ENCODE data around the gene SLFN11.
"Not testable (repeated sequence)": the region's sequence is repeated elsewhere in the genome, so short reads cannot be mapped to it uniquely, and the experiment has no call there.

SLFN11 gene

GRCh38 chr17:35414247-35414646 lies 40.8 kb upstream of the SLFN11 start:
- no peaks in the 10 kb centered on the region for H3F3A ChIP-seq (ENCODE audit: control insufficient read depth, insufficient read depth)
- H3K36me3 ChIP-seq (ENCODE audit: control insufficient read depth, low read length) = no peaks in the 10 kb centered on the region
- no peak overlapping the region for H3K4me3 ChIP-seq (ENCODE audit: low read length)
- no peaks in the 10 kb centered on the region for H3K9me2 ChIP-seq (replicated peaks; ENCODE audit: control insufficient read depth, low read length)
- H3K27ac ChIP-seq (ENCODE audit: low read depth, low read length) = no peak overlapping the region
- no peak for TF ChIP-seq CTCF (IDR thresholded peaks at IDR 0.05; ENCODE audit: low read depth, low read length, poor library complexity, severe bottlenecking)
- TF ChIP-seq EZH2phosphoT487 (IDR thresholded peaks at IDR 0.05; ENCODE audit: borderline replicate concordance, low read length) = no peak
- H3K4me1 ChIP-seq (ENCODE audit: control insufficient read depth, low read length) = no peaks in the 10 kb centered on the region
- no peak overlapping the region for H3K4me2 ChIP-seq (ENCODE audit: low read length)
- no peaks in the 10 kb centered on the region for H3K79me2 ChIP-seq (ENCODE audit: control insufficient read depth, low read length)
- H3K27me3 ChIP-seq (ENCODE audit: control insufficient read depth, low read length) = no peaks in the 10 kb centered on the region
- no peaks in the 10 kb centered on the region for H3K9me3 ChIP-seq (ENCODE audit: control insufficient read depth, insufficient read depth, low read length)
- no peaks in the 10 kb centered on the region for H4K20me1 ChIP-seq (ENCODE audit: control insufficient read depth, insufficient read depth, low read depth, low read length)

- no peaks in the 10 kb centered on the region for H3K9me2 ChIP-seq (replicated peaks; ENCODE audit: control insufficient read depth, low read length)
- no peak overlapping the region for H3K4me3 ChIP-seq (ENCODE audit: low read length)
- no peaks in the 10 kb centered on the region for H3K79me2 ChIP-seq (ENCODE audit: control insufficient read depth, low read length)
- no peaks in the 10 kb centered on the region for H3K4me1 ChIP-seq (ENCODE audit: control insufficient read depth, low read length)
- no peaks in the 10 kb centered on the region for H3K9me3 ChIP-seq (ENCODE audit: control insufficient read depth, insufficient read depth, low read length)
- no peaks in the 10 kb centered on the region for H3K27me3 ChIP-seq (ENCODE audit: control insufficient read depth, low read length)
- H3K27ac ChIP-seq (ENCODE audit: low read depth, low read length) = no peak overlapping the region
- H3K36me3 ChIP-seq (ENCODE audit: control insufficient read depth, low read length) = no peaks in the 10 kb centered on the region
- H4K20me1 ChIP-seq (ENCODE audit: control insufficient read depth, insufficient read depth, low read depth, low read length) = no peaks in the 10 kb centered on the region
- TF ChIP-seq CTCF (IDR thresholded peaks at IDR 0.05; ENCODE audit: low read depth, low read length, poor library complexity, severe bottlenecking) (no peak), EZH2phosphoT487 (IDR thresholded peaks at IDR 0.05; ENCODE audit: borderline replicate concordance, low read length) (no peak)
- no peak overlapping the region for H3K4me2 ChIP-seq (ENCODE audit: low read length)
- H3F3A ChIP-seq (ENCODE audit: control insufficient read depth, insufficient read depth) = no peaks in the 10 kb centered on the region
Observed at GRCh38 chr17:35407531-35407930, 34.1 kb upstream of the SLFN11 start.

- Histone ChIP-seq H4K20me1 (ENCODE audit: control insufficient read depth, insufficient read depth, low read depth, low read length) (no peaks in the 10 kb centered on the region), H3K27me3 (ENCODE audit: control insufficient read depth, low read length) (no peaks in the 10 kb centered on the region), H3K4me3 (ENCODE audit: low read length) (no peak overlapping the region), H3K9me2 (replicated peaks; ENCODE audit: control insufficient read depth, low read length) (no peaks in the 10 kb centered on the region), H3K79me2 (ENCODE audit: control insufficient read depth, low read length) (no peaks in the 10 kb centered on the region), H3F3A (ENCODE audit: control insufficient read depth, insufficient read depth) (no peaks in the 10 kb centered on the region), H3K36me3 (ENCODE audit: control insufficient read depth, low read length) (no peaks in the 10 kb centered on the region), H3K4me1 (ENCODE audit: control insufficient read depth, low read length) (no peaks in the 10 kb centered on the region), H3K27ac (ENCODE audit: low read depth, low read length) (no peak overlapping the region), H3K9me3 (ENCODE audit: control insufficient read depth, insufficient read depth, low read length) (no peaks in the 10 kb centered on the region), H3K4me2 (ENCODE audit: low read length) (no peak overlapping the region)
- TF ChIP-seq CTCF (IDR thresholded peaks at IDR 0.05; ENCODE audit: low read depth, low read length, poor library complexity, severe bottlenecking) = no peak
- TF ChIP-seq EZH2phosphoT487 (IDR thresholded peaks at IDR 0.05; ENCODE audit: borderline replicate concordance, low read length) = no peak
Observed at GRCh38 chr17:35406568-35406967, 33.1 kb upstream of the SLFN11 start.

GRCh38 chr17:35404360-35404759 lies 30.9 kb upstream of the SLFN11 start:
- Histone ChIP-seq H3K4me1 (ENCODE audit: control insufficient read depth, low read length) (no peaks in the 10 kb centered on the region), H3K9me2 (replicated peaks; ENCODE audit: control insufficient read depth, low read length) (no peaks in the 10 kb centered on the region), H3K79me2 (ENCODE audit: control insufficient read depth, low read length) (no peaks in the 10 kb centered on the region), H3K27ac (ENCODE audit: low read depth, low read length) (no peak overlapping the region), H3K9me3 (ENCODE audit: control insufficient read depth, insufficient read depth, low read length) (no peaks in the 10 kb centered on the region), H3K4me2 (ENCODE audit: low read length) (no peak overlapping the region), H3K4me3 (ENCODE audit: low read length) (no peak overlapping the region), H4K20me1 (ENCODE audit: control insufficient read depth, insufficient read depth, low read depth, low read length) (no peaks in the 10 kb centered on the region), H3F3A (ENCODE audit: control insufficient read depth, insufficient read depth) (no peaks in the 10 kb centered on the region), H3K36me3 (ENCODE audit: control insufficient read depth, low read length) (no peaks in the 10 kb centered on the region), H3K27me3 (ENCODE audit: control insufficient read depth, low read length) (no peaks in the 10 kb centered on the region)
- no peak for TF ChIP-seq CTCF (IDR thresholded peaks at IDR 0.05; ENCODE audit: low read depth, low read length, poor library complexity, severe bottlenecking)
- TF ChIP-seq EZH2phosphoT487 (IDR thresholded peaks at IDR 0.05; ENCODE audit: borderline replicate concordance, low read length) = no peak

- H3K27me3 ChIP-seq (ENCODE audit: control insufficient read depth, low read length); H3K36me3 ChIP-seq (ENCODE audit: control insufficient read depth, low read length); H3K9me2 ChIP-seq (replicated peaks; ENCODE audit: control insufficient read depth, low read length); H3K4me3 ChIP-seq (ENCODE audit: low read length); H3K79me2 ChIP-seq (ENCODE audit: control insufficient read depth, low read length); H3K4me1 ChIP-seq (ENCODE audit: control insufficient read depth, low read length); H3K4me2 ChIP-seq (ENCODE audit: low read length); H4K20me1 ChIP-seq (ENCODE audit: control insufficient read depth, insufficient read depth, low read depth, low read length); H3K27ac ChIP-seq (ENCODE audit: low read depth, low read length); H3F3A ChIP-seq (ENCODE audit: control insufficient read depth, insufficient read depth); H3K9me3 ChIP-seq (ENCODE audit: control insufficient read depth, insufficient read depth, low read length): not testable (repeated sequence)
Observed at GRCh38 chr17:35393783-35394182, 20.4 kb upstream of the SLFN11 start.
